AG04449 (cell line): ENCODE data around the gene CDH13.

ENCODE experiments used
- CTCF ChIA-PET: fragments of 350-600 bp; formaldehyde crosslinking; extraction: SDS; loops from one replicate; lab custom pipeline; 2021; ENCODE audit warnings: antibody characterized with exemption; lab: Yijun Ruan, JAX
- POLR2A ChIA-PET: fragments of 400-600, 350-600 bp; formaldehyde crosslinking; extraction: SDS; loops from one replicate; lab custom pipeline; 2020; ENCODE audit warnings: antibody characterized with exemption, inconsistent platforms; lab: Yijun Ruan, JAX
- DNase-seq: peaks from one replicate; pipeline ENCODE4 v3.0.0-alpha.2; 2010; ENCODE audit warnings: low read depth, low spot score
- H3K4me3 ChIP-seq: 2 replicates; pipeline ENCODE4 v1.5.1; 2011; ENCODE audit warnings: low read depth, mild to moderate bottlenecking, control low read depth, low read length
- TF ChIP-seq, protein P1 (sequence below): IDR thresholded peaks from one replicate; pipeline ENCODE4 v1.5.1; 2011; ENCODE audit warnings: mild to moderate bottlenecking, moderate library complexity, low read length, control low read depth, inconsistent platforms; ENCODE audit not compliant: insufficient read depth; ENCODE audit errors: missing control alignments

The CDH13 gene

DNA sequence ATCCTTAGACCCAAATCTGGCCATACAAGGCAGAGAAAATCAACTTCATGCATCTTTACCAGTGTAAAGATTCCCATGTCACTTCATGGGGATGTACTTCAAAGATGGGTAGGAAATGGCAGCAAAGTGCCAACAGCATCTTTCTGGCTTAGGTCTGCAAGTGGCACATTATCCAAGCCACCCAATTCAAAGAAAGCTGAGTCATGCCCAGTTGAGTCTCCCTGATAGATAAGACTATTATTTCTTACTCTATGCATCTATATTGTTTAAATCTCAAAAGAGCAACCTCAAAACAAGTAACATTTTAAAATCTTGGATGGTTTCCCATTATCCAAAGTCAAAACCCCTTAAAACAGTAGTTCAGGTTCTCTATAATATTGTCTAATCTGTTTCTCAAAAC is 1119.8 kb downstream of the CDH13 start:
- no peak overlapping the region for H3K4me3 ChIP-seq
- ChIA-PET POLR2A (no interaction called here), CTCF (no interaction called here)
- DNase-seq: no peak
- TF ChIP-seq, protein P1, sequence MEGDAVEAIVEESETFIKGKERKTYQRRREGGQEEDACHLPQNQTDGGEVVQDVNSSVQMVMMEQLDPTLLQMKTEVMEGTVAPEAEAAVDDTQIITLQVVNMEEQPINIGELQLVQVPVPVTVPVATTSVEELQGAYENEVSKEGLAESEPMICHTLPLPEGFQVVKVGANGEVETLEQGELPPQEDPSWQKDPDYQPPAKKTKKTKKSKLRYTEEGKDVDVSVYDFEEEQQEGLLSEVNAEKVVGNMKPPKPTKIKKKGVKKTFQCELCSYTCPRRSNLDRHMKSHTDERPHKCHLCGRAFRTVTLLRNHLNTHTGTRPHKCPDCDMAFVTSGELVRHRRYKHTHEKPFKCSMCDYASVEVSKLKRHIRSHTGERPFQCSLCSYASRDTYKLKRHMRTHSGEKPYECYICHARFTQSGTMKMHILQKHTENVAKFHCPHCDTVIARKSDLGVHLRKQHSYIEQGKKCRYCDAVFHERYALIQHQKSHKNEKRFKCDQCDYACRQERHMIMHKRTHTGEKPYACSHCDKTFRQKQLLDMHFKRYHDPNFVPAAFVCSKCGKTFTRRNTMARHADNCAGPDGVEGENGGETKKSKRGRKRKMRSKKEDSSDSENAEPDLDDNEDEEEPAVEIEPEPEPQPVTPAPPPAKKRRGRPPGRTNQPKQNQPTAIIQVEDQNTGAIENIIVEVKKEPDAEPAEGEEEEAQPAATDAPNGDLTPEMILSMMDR: no peak

DNA sequence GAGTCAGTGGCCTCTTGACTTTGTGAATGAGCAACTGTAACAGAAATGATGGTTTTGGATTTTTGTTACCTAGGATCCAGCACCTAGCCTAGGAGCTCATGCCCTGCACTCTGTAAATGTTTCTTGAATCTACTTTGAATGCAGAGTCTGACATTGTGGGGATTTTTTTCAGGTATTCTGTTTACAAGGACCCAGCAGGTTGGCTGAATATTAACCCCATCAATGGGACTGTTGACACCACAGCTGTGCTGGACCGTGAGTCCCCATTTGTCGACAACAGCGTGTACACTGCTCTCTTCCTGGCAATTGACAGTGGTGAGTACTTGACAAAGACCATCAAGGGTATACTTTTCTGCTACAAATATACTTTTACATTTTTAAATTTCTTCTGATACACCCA is 1121.2 kb downstream of the CDH13 start:
- TF ChIP-seq, protein P1: no peak
- no peak overlapping the region for H3K4me3 ChIP-seq
- no peak for DNase-seq
- ChIA-PET POLR2A (no interaction called here), CTCF (no interaction called here)

DNA sequence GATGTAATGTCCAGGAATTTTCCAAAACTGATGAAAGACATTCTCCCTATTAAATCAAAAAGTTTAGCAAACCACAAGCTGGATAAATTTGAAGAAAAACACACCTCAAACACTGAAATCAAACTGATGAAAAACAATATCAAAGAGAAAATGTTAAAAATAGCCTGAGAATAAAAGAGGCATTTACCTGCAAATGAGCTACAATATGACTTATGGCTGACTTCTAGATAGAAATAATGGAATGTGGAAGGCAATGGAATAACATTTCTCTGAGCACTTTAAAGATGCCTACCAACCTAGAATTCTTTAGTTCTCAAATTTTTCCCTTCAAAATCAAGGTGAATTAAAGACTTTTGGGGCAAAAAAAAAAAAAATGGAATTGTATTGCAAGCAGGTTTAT is 1128.6 kb downstream of the CDH13 start:
- TF ChIP-seq, protein P1: no peak
- POLR2A ChIA-PET: no interaction called here
- CTCF ChIA-PET: no interaction called here
- H3K4me3 ChIP-seq: no peak overlapping the region
- DNase-seq: no peak

DNA sequence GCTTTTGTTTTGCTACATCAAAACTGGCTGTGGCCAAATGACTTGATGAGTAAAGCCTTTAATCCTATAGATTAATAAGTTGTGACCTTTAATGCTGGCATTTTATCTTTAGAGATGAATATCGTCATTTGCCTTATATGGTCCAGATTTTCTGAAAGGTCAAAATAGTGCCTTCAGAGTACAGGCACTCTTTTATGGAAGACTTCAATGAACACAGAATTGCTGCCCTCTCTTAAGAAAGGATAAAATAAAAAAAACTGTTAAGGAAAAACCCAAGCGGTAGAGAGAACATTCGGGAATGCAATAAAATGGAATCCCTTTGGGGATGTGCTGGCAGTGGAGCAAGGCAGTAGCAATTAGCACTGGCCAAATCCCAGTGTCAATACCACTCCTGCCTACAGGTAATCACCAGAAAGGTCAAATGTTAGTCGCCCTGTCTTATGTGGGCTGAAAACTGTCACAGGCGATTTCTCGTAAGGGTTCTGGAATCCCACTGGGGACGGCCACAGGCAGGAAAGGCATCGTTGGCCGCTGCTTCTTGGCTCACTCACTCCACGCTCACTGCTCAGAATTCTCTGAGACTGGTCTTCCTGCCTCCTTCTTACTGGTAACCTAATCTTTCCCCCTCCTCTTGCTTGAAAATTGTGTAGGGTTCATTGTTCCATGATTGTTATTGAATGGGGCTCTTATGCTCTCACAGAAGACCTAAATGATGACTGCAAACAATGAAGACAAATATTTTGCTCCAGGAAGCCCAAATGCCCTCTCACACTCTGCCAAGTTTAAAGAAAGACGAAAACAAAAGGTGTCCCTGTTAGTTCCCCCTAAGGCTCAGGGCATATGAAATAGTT is 1135.6 kb downstream of the CDH13 start:
- no peak for DNase-seq

DNA sequence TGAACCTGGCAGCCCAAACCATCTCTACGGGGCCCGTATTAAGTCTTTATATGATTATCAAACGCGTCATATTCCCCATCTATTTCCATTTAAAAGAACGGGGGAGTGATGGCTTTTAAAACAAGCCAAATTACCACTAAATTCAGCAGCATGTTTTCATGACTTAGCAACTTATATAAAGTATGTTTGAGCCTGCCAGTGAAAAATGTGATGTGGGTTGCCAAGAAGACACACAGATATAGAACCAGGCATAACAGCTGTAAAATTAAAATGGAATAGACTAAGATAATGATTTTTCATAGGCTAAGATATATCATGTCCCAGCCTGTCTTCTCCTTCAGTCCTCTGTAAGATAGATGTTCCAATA is 1136.2 kb downstream of the CDH13 start:
- TF ChIP-seq, protein P1: no peak
- ChIA-PET CTCF (no interaction called here), POLR2A (no interaction called here)
- no peak for DNase-seq
- H3K4me3 ChIP-seq: no peak overlapping the region

More for the DNA sequence above, 1135.6 kb downstream of the CDH13 start:
- POLR2A ChIA-PET: no interaction called here
- no peak overlapping the region for H3K4me3 ChIP-seq
- TF ChIP-seq, protein P1: no peak
- CTCF ChIA-PET: no interaction called here

DNA sequence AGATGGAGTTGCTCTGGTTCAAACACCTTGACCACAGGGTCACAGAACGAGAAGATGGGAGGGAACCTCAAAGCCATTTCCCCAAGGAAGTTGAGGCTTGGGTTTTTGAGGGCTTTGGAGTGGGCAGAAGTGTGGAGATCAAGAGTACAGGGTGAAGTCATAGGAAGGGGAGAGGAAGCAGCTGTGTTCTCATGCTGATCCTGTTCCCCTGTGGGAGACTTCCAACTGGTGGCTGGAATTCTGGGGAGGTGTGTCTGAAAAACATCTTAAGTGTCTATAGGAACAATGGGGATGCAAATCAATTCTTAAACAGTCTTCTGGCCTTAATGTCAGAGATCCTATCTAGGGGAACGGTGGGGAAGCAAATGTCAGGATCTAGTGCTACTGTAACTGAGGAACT is 1142.2 kb downstream of the CDH13 start:
- DNase-seq: no peak
- CTCF ChIA-PET: no interaction called here
- TF ChIP-seq, protein P1: no peak
- POLR2A ChIA-PET: no interaction called here
- no peak overlapping the region for H3K4me3 ChIP-seq
